ENCODE measurements around the gene TRAM2. TPM values are rescaled to one million over a fixed set of nuclear protein-coding genes. Genes with fewer than 3 reads are reported as not detected.

TRAM2 gene
- total RNA-seq, 6 experiments from 2014 or later = 191 to 235 (median 215) TPM

DNA sequence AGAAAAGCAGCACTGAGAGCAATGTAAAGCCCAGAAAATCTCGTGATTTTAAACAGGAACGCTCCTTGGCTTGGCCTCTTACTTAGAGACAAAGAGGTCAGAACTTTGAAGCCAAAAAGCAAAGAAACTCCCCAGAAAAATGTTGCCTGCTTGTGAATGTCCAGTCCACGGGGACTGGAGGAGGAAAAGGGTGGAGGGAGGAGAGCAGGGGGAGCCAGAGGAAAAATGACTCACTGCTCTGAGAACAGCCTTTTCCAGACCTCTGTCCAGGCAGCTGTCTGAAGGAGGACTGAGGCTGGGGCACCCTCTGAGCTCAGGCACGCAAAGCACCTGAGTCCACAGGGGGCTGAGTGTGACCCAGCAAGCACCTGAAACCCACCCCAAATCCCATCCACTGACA is 64.7 kb downstream of the TRAM2 start:
- Mint-ChIP-seq H3K9me3 (peaks cover 4% of the 10 kb centered on the region; the same call in 1 of the 2 replicates), H3K4me3 (peak overlapping the region; percentile 80), H3K27ac (peak overlapping the region; percentile 98), H3K4me1 (ENCODE audit: low read depth) (peaks cover 100% of the 10 kb centered on the region), H3K36me3 (ENCODE audit: low read depth) (peaks cover 94% of the 10 kb centered on the region), H3K27me3 (ENCODE audit: insufficient read depth) (peaks cover 25% of the 10 kb centered on the region)
- peak; percentile 83 for DNase-seq
- no peak for TF ChIP-seq CTCF (IDR thresholded peaks at IDR 0.05)

DNA sequence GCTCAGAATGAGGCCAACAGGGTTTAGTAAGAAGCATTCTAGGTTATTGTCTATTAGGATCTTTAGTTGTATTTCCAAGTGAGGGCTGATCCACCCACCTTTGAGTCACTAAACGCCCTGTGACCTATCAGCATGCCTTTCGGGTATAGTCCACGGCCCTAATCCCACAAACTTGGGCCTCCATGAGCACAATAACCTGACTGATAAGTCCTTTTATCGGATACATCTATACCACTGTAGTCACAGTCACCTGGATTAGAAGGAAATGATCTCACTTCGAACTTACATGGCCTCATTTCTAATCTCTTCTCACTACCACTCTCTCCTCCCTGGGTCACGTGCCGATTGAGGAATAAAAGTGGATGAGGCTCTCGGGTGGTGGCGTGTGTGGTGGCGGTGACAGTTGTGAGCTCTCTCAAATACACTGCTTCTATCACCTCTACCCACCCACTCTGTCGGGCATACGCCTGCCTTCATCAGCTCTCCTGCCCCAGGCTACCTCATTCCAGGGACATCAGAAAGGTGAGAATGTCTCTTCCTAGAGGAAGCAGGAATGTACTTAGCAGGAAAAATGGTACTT is 65.2 kb downstream of the TRAM2 start:
- Mint-ChIP-seq H3K36me3 (ENCODE audit: low read depth) (peaks cover 89% of the 10 kb centered on the region), H3K4me1 (ENCODE audit: low read depth) (peaks cover 97% of the 10 kb centered on the region), H3K27ac (peak overlapping the region; percentile 98), H3K4me3 (peak overlapping the region; percentile 80), H3K27me3 (ENCODE audit: insufficient read depth) (peaks cover 25% of the 10 kb centered on the region), H3K9me3 (peaks cover 4% of the 10 kb centered on the region; the same call in 1 of the 2 replicates)
- TF ChIP-seq CTCF (IDR thresholded peaks at IDR 0.05) = no peak
- peak; percentile 65 for DNase-seq

DNA sequence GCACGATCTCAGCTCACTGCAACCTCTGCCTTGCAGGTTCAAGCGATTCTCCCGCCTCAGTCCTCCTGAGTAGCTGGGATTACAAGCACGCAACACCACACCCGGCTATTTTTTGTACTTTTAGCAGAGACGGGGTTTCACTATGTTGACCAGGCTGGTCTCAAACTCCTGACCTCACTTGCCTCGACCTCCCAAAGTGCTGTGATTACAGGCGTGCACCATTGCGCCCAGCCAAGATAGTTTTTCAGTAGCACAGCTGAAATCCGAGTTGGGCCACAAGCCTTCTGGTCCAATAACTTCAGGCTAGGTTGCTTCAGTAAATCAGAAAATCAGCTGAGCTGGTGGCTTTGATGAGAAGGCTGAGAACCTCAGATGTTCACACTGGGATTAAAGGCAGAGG is 65.7 kb downstream of the TRAM2 start:
- Mint-ChIP-seq H3K9me3 (peaks cover 4% of the 10 kb centered on the region; the same call in 1 of the 2 replicates), H3K36me3 (ENCODE audit: low read depth) (peaks cover 89% of the 10 kb centered on the region), H3K4me1 (ENCODE audit: low read depth) (peaks cover 97% of the 10 kb centered on the region), H3K27ac (peak overlapping the region; percentile 98), H3K27me3 (ENCODE audit: insufficient read depth) (peaks cover 30% of the 10 kb centered on the region), H3K4me3 (peak overlapping the region; percentile 67)
- TF ChIP-seq CTCF (IDR thresholded peaks at IDR 0.05) = no peak
- no peak for DNase-seq

- peaks cover 4% of the 10 kb centered on the region; the same call in 1 of the 2 replicates for H3K9me3 Mint-ChIP-seq
- H3K4me3 Mint-ChIP-seq = peak overlapping the region; percentile 29
- peak overlapping the region; percentile 98 for H3K27ac Mint-ChIP-seq
- H3K27me3 Mint-ChIP-seq (ENCODE audit: insufficient read depth) = peaks cover 33% of the 10 kb centered on the region
- DNase-seq = no peak
- H3K4me1 Mint-ChIP-seq (ENCODE audit: low read depth) = peaks cover 97% of the 10 kb centered on the region
- peaks cover 89% of the 10 kb centered on the region for H3K36me3 Mint-ChIP-seq (ENCODE audit: low read depth)
- TF ChIP-seq CTCF (IDR thresholded peaks at IDR 0.05) = no peak
Observed at GRCh38 chr6:52510213-52510562, 66.7 kb downstream of the TRAM2 start.

DNA sequence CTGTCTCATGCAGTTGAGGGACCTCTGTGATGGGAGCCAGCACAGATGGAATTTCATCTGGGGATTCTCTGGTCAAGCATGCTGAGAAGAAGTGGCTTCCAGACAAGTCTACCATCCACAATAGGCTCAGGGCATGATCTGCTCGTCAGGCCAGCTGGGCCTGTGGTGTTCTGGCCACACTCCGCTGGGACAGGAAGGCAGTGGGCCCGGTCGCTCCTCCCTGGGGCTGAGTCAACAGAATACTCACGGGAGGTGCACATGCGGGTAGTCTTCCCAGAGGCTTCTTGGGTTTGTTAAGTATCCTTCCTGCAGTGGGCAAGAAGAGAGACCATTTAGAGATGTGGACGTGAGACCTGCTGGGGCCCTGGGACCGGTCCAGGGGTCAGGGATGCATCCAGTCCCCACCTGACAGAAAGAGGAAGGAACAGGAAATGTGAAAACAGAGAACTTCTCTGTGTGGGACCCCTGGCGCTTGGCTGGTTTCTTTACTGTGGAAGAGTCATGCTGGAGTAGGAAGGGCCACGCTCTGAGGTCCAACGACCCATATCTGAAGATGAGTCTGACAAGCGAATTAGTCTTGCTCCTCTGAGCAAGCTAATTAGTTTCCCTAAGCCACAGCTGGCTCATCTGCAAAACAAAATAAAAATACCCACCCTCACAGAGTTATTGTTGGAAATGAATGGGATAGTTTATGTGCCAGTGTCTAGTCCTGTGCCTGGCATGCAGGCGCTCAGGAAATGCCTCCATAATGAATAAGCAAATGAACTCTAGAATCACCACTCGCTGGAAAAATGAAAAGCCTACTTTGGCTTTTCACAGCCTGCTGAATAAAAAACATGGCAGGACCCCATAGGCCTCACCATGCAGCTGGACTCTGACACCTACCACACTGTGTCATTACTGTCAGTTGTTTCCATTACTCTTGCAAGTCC is 67.3 kb downstream of the TRAM2 start:
- no peak for TF ChIP-seq CTCF (IDR thresholded peaks at IDR 0.05)
- H3K4me3 Mint-ChIP-seq = peak overlapping the region; percentile 79
- peaks cover 97% of the 10 kb centered on the region for H3K4me1 Mint-ChIP-seq (ENCODE audit: low read depth)
- peak; percentile 78 for DNase-seq
- peaks cover 89% of the 10 kb centered on the region for H3K36me3 Mint-ChIP-seq (ENCODE audit: low read depth)
- H3K9me3 Mint-ChIP-seq = peaks cover 4% of the 10 kb centered on the region; the same call in 1 of the 2 replicates
- H3K27me3 Mint-ChIP-seq (ENCODE audit: insufficient read depth) = peaks cover 33% of the 10 kb centered on the region
- peak overlapping the region; percentile 98 for H3K27ac Mint-ChIP-seq

Measured in HFFc6 (cell line).